GM23248 (cell line): ENCODE results near the gene PLEK2.

ENCODE experiments used
- EZH2 ChIP-seq: fragments of 200-600 bp; sonication (generic); IDR thresholded peaks from 2 replicates; pipeline ENCODE4 v1.6.1; 2018; ENCODE audit warnings: antibody characterized with exemption, mild to moderate bottlenecking; ENCODE audit not compliant: insufficient read depth, poor library complexity, severe bottlenecking
- EZH2phosphoT487 ChIP-seq: fragments of 200-600 bp; sonication (generic); IDR thresholded peaks from 2 replicates; pipeline ENCODE4 v1.6.1; 2018; ENCODE audit warnings: antibody characterized with exemption, moderate library complexity, mild to moderate bottlenecking, low read depth; ENCODE audit not compliant: insufficient read depth

- TF ChIP-seq EZH2 (no peak), EZH2phosphoT487 (no peak)
Observed at GRCh38 chr14:67372833-67373232, 39.1 kb downstream of the PLEK2 start.
